ENCODE measurements around the gene SMYD4. TPM values are rescaled to one million over a fixed set of nuclear protein-coding genes. Genes with fewer than 3 reads are reported as not detected.

Gene SMYD4
- total RNA-seq, 1 donor from 2014 or later, result 4.6 TPM

DNA sequence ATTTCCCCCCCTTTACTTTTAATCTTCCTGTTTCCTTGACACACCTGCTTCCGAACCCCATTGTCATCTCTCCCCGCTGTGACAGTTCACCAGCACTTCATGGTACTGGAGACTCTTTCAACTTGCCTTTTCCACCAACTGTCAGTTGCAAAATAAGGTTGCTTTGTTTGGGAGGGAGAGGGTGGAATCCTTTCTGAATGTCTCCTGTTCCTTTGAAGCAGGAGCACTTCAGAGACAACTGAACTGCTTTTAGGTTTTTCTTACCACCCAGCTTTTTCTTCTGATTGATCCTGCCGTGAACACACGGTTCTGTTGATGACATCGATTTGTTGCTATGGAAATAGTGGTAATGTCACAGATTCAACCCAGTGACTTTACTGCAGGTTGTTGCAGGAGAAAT lies 42.1 kb upstream of the SMYD4 start:
- DNase-seq (ENCODE audit: low read depth), result no peak
- H3K4me3 ChIP-seq (ENCODE audit: low read depth, low read length), result no peak overlapping the region
- TF ChIP-seq, protein P1, sequence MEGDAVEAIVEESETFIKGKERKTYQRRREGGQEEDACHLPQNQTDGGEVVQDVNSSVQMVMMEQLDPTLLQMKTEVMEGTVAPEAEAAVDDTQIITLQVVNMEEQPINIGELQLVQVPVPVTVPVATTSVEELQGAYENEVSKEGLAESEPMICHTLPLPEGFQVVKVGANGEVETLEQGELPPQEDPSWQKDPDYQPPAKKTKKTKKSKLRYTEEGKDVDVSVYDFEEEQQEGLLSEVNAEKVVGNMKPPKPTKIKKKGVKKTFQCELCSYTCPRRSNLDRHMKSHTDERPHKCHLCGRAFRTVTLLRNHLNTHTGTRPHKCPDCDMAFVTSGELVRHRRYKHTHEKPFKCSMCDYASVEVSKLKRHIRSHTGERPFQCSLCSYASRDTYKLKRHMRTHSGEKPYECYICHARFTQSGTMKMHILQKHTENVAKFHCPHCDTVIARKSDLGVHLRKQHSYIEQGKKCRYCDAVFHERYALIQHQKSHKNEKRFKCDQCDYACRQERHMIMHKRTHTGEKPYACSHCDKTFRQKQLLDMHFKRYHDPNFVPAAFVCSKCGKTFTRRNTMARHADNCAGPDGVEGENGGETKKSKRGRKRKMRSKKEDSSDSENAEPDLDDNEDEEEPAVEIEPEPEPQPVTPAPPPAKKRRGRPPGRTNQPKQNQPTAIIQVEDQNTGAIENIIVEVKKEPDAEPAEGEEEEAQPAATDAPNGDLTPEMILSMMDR (conservative IDR thresholded peaks at IDR 0.05; ENCODE audit: low read depth, low read length), result no peak

DNA sequence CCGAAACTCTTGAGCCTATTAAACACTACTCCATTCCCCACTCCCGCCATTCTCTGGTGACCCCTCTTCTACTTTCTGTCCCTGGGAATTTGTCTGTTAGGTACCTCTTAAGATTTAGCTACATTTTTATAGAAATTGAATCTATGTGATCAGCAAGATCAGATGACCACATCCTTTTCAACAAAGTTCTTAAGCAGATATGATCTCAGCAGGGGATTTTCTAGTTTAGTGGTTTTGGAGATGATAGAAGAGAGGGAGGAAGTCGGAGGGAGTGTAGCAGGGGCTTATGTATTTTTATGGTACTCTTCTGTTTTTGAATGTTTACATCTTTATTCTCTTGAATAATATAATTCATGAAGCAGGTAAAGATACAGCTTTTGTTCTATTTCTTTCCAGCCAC lies 40.9 kb upstream of the SMYD4 start:
- TF ChIP-seq, protein P1 (conservative IDR thresholded peaks at IDR 0.05; ENCODE audit: low read depth, low read length), result no peak
- H3K4me3 ChIP-seq (ENCODE audit: low read depth, low read length), result no peak overlapping the region
- no peak for DNase-seq (ENCODE audit: low read depth)

DNA sequence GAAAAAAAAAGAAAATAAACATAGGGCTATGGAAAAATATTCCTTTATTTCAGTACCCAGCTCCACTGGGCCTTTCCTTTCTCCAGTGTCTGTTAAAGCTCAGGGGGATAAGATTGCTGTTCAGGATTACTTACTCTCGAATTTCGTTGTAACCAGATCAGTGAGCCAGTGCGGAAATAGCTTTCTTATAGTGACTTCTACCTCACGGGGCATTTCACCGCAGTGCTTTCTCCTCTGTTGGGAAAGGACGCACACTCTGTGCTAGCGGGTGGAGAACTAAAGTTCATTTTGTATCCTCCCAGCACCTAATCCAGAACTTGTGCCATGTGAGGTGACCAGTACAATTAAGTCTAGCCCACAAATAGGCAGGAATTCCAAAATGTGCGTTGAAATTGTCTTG lies 38.4 kb upstream of the SMYD4 start:
- TF ChIP-seq, protein P1 (conservative IDR thresholded peaks at IDR 0.05; ENCODE audit: low read depth, low read length), result no peak
- no peak overlapping the region for H3K4me3 ChIP-seq (ENCODE audit: low read depth, low read length)
- DNase-seq (ENCODE audit: low read depth), result no peak

DNA sequence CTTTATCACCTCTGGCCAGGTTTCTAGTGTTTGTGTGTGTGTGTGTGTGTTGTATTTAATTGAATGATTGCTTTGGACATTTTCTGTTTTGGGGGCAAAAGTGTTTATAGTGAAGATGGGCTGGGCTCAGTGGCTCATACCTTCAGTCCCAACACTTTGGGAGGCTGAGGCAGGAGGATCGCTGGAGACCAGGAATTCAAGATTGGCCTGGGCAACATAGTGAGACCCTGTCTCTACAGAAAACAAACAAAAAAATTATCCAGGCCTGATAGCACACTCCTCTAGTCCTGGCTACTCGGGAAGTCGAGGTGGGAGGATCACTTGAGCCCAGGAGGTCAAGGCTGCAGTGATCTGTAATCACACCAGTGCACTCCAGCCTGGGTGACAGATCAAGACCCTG lies 37.6 kb upstream of the SMYD4 start:
- no peak for DNase-seq (ENCODE audit: low read depth)
- no peak overlapping the region for H3K4me3 ChIP-seq (ENCODE audit: low read depth, low read length)
- TF ChIP-seq, protein P1 (conservative IDR thresholded peaks at IDR 0.05; ENCODE audit: low read depth, low read length), result no peak

DNA sequence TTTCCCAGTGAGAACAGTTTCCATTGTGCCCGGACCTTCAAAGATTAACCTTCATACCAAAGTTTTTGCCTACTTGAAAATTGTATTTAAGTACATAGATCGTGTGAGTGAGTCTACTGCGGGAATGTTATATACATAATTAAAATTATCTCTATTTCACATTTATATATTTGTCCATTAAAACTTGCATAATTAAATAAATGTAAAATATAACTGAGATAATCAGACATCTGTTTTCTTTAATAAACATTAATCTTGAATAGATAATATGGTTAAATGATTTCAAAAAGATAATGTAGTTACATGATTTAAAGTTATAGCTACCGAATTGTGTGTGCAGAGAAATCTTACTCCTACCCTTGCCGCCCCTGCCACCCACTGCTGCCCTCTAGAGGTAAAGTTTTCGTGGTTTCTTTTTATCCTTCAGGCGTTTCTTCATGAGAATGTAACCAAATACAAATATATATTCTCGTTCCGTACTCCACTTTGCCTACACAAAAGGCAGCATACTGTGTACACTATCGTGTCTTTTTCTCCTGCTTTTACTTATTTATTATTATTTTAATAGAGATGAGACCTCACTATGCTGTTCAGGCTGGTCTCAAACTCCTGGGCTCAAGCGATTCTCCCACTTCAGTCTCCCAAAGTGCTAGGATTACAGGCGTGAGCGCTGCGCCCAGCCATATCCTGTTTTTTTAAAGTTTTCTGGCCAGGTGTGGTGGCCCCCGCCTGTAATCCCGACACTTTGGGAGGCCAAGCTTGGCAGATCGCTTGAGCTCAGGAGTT lies 35.7 kb upstream of the SMYD4 start:
- no peak for DNase-seq (ENCODE audit: low read depth)
- TF ChIP-seq, protein P1 (conservative IDR thresholded peaks at IDR 0.05; ENCODE audit: low read depth, low read length), result peak; percentile 80

DNA sequence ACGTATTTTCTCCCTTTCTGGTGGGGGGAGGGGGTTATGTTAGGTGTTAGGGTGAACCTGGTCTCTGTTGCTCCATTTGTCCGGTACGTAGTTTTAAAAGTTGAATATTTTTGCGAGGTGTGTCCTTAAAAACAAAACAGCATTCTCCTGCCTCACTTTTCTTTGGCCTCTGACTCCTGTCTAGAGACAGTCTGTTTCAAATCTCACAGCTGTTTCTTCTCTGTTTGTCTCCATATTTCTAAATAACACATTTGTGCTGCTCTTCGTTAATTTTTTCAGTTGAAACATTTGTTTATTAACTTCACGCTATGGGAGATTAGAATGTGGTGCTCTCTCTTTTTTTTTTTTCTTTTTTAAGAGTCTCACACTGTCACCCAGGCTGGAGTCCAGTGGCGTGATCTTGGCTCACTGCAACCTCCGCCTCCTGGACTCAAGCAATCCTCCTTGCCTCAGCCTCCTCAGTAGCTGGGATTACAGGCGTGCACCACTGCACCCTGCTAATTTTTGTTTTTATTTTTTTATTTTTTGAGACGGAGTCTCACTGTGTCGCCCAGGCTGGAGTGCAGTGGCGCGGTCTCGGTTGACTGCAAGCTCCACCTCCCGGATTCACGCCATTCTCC lies 31.8 kb upstream of the SMYD4 start:
- DNase-seq (ENCODE audit: low read depth), result no peak

More for the DNA sequence above, 35.7 kb upstream of the SMYD4 start:
- no peak overlapping the region for H3K4me3 ChIP-seq (ENCODE audit: low read depth, low read length)

More for the DNA sequence above, 31.8 kb upstream of the SMYD4 start:
- no peak overlapping the region for H3K4me3 ChIP-seq (ENCODE audit: low read depth, low read length)
- TF ChIP-seq, protein P1 (conservative IDR thresholded peaks at IDR 0.05; ENCODE audit: low read depth, low read length), result no peak
